Measurements from ENCODE around the gene SLC25A23.

GRCh38 chr19:6413721-6414643, 45.6 kb downstream of the SLC25A23 start:
- TF ChIP-seq CTCF (IDR thresholded peaks at IDR 0.05) (no peak), EZH2 (IDR thresholded peaks at IDR 0.05; ENCODE audit: borderline replicate concordance, insufficient read depth, low read depth, low read length, poor library complexity, severe bottlenecking) (no peak)

Data from B cell (primary cell).